HG03196 (cell line): ENCODE data around the gene MED15.
"Not testable (repeated sequence)": the region's sequence is repeated elsewhere in the genome, so short reads cannot be mapped to it uniquely, and the experiment has no call there.

ENCODE experiments used
- ATAC-seq: cut with Tn5 transposase; IDR thresholded peaks from one replicate; pipeline ENCODE4 v1.9.1; 2021; ENCODE audit not compliant: unreplicated experiment

The MED15 gene

GRCh38 chr22:20594486-20594885 lies 87.1 kb downstream of the MED15 start:
- ATAC-seq = not testable (repeated sequence)

DNA sequence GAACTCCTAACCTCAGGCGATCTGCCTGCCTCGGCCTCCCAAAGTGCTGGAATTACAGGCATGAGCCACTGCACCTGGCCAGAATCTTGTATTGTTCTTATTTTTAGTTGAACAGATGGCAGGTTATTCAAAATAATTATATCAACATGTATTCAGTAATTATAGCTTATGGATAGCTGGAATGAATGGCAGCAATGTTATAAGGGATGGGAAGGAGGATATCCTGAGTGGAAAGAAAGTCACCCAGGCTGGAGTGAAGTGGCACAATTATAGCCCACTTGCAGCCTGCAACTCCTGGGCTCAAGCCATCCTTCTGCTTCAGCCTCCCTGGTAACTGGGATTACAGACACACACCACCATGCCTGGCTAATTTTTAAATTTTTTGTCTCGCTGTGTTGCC lies 88.1 kb downstream of the MED15 start:
- no peak for ATAC-seq

GRCh38 chr22:20599117-20599516 lies 91.7 kb downstream of the MED15 start:
- ATAC-seq = no peak

- no peak for ATAC-seq
These were observed 92.8 kb downstream of the MED15 start for GRCh38 chr22:20600137-20600673.

DNA sequence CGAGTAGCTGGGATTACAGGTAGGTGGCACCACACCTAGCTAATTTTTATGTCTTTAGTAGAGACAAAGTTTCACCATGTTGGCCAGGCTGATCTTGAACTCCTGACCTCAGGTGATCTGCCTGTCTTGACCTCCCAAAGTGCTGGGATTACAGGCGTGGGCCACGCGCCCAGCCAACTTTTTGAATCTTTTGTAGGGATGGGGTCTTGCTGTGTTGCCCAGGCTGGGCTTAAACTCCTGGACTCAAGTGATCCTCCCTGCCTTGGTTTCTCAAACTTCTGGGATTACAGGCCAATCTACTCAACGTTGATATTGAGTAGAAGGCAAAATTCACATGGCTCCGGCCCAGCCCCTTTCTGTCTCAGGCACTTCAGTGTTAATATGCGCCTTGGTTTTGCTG lies 93.9 kb downstream of the MED15 start:
- no peak for ATAC-seq

DNA sequence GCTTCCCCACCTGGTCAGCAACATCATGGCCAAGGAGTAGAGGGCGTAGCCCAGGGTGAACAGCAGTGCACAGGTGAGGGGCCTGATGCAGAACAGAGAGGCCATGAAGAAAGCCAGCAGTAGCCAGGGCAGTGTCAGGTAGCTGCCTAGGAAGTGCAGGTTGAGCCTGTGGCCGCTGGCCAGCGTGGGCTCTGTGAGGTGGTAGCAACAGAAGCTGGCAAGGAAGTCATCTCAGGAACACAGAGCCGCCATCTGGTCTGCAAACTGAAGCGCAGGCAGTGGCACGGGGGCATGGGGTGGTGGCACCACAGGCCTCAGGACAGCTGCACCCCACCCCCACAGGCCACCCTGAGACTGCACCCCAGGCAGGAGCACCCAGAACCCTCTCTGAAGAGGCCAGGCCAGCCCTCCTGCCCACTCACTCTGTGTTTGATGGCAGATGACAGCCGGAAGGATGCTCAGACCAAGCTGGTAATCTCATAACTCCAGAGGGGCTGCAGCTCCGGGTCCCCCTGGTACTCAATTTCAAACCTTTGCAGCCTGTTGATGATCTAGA lies 95.3 kb downstream of the MED15 start:
- no peak for ATAC-seq

DNA sequence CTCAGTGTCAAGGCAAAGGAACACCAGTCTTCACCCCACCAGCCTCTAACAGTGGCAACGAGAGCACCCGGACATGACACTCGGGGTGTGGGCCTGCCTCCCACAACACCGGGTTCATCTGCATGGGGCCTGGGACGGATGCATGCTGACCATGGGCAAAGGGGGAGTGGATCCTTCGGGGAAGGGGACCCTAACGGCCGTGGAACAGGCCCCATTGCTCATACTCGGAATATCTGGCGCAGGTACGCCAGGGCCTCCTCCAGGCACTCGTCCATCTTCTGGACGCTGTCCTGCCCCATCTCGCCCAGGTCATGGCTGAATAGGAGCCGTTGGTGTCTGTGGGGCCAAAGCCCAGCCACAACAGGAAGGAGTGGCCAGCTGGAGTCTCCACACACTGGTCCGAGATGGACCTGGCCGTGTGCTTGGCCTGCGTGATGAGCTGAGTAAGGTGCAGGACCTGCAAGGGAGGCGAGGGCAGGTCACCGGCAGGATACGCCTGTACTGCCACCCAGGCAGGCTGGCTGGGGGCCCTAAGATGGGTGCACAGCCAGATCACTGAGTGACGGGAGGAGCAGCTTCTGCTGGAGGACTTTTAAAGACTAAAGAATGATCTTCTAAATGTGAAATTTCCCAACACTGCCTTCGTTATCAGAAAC lies 96.8 kb downstream of the MED15 start:
- ATAC-seq = no peak

GRCh38 chr22:20604776-20605221 lies 97.4 kb downstream of the MED15 start:
- no peak for ATAC-seq

DNA sequence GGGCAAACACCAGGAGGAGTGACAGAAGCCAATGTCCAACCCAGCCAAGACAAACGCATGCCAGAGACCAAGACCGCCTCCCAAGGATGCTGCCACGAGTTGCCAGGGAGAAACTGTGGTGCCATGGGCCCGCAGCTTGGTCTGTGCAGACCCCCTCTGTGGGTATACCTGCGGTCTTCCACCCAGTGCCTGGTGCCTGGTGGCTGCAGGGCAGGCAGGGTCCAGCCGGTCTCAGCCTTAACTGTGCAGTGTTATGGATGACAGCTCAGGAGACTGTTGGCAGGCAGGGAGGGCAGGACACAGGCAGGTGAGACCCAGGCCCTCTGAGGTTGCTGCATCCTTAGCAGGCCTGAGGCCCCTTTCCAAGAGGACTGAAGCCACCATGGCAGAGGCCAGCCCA lies 97.9 kb downstream of the MED15 start:
- ATAC-seq = no peak

DNA sequence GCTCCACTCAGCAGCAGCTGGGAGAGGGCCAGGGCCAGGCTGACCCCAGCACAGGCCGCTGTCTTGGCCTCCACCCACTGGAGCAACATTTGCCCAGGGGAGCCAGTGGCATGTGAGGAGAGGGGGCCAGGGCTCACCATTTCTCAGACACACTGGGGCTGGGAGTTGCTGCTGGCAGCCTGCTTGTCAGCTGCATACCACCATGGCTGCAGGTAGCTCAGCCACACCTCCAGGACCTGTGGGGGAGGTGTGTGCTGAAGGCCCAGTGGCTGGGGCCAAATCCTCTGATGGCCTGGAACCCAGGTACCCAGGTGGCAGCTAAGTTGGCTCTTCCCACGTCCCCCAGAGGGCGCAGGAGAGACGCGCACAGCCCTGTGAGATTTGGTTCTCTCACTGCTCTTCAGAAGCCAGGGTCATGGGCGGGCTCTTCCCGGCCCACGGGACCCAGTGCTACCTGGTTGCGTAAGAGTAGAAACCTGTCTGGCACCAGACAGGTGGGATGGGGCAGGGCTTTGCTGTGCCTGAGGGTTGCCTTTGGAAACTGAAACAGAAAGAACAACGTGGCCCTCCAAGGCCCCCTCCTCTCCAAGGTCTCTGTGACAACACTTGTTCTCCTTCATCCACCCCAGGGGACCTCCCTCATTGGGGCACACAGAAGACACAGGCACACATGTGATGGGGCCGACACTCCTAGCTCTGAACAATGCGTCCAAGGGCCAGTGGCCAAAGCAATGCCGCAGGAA lies 98.8 kb downstream of the MED15 start:
- no peak for ATAC-seq

- no peak for ATAC-seq
These were observed 99.3 kb downstream of the MED15 start for GRCh38 chr22:20606784-20607128.

GRCh38 chr22:20607157-20607907 lies 99.9 kb downstream of the MED15 start:
- no peak for ATAC-seq

DNA sequence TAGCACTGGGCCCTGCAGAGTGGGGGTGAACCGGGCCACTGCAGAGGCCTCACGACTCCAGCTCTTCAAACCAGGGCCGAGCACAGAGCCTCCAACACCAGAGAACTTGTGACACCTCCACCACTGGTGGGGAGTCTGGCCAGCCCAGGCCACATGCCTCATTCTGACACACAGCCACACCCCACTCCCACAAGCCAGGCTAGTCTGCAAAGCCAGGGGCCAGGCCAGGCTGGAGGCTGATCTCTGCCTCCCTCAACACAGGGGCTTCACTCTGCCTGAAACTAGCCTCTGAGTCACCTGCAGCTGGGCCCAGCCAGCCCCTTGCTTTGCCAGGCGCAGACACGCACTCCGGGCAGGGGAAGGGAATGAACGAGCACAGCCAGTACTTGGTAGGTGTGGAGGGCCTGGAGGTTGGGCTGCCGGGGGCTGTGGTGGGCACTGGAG lies 102.9 kb downstream of the MED15 start:
- no peak for ATAC-seq

DNA sequence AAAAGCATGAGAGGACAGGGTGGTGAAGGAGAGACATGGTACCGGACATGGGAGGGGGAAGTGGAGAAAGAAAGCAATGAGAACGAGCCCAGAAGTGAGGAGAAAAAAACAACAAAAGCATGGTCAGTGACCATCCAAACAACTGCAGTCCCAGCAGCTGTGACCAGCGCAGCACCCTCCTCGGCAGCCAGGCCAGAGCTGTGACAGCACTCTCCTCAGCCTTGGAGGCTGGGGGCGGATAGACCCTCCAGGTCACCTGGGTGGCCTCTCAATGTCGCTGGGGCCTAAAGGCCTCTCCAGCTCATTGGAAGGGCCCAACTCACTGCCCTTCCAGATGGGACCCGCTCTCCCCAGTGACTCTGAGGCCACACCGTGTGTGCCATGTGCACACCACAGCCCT lies 103.3 kb downstream of the MED15 start:
- ATAC-seq = no peak

DNA sequence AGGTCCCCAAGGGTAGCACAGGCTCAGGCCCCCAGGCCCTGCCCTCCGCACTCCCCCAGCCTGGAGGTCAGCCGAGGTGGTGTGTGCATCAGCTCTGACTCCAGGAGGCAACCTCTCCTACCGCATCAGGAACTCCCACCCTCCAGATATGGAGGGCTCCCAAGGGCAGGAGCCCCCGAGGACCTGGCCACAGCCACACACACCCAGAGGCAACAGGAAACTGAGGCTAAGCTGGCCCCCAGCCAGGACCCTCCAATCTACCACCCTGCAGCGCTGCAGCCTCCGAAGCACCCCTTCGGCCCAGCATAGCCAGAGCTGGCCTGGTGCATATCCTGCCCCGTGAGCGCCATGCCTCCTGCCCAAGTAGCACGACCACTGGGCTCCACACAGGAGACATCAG lies 104.0 kb downstream of the MED15 start:
- no peak for ATAC-seq

- no peak for ATAC-seq
These were observed 105.9 kb downstream of the MED15 start for GRCh38 chr22:20613301-20613700.

GRCh38 chr22:20615021-20615420 lies 107.6 kb downstream of the MED15 start:
- no peak for ATAC-seq

- ATAC-seq = no peak
These were observed 108.4 kb downstream of the MED15 start for GRCh38 chr22:20615533-20616450.

GRCh38 chr22:20616451-20617043 lies 109.1 kb downstream of the MED15 start:
- ATAC-seq = no peak

GRCh38 chr22:20618488-20618887 lies 111.1 kb downstream of the MED15 start:
- no peak for ATAC-seq
